Activated naive CD4-positive, alpha-beta T cell treated with anti-CD3 and anti-CD28 coated beads, Interleukin-2, amount 10 ng/mL, durations not matched to agents 7 days and 5 days (primary cell): ENCODE results near the gene CYB561.
A peak's percentile ranks its signal among the peaks of the same experiment; 100 is the strongest.
"Not testable (repeated sequence)": the region's sequence is repeated elsewhere in the genome, so short reads cannot be mapped to it uniquely, and the experiment has no call there.

Source experiments
- CTCF ChIA-PET: fragments of 350-600 bp; sonication (Branson Sonifier 250); formaldehyde crosslinking; loops from one replicate; lab custom pipeline; 2021; ENCODE audit warnings: antibody characterized with exemption; lab: Charles Lee
- DNase-seq: peaks from one replicate; pipeline ENCODE4 v3.0.0-alpha.2; 2020
- H3K27ac Mint-ChIP-seq: one replicate; pipeline ENCODE4 v1.8.0; 2021; ENCODE audit warnings: mild to moderate bottlenecking, moderate library complexity, mixed read lengths
- H3K27me3 Mint-ChIP-seq: one replicate; pipeline ENCODE4 v1.8.0; 2021; ENCODE audit warnings: mild to moderate bottlenecking, mixed read lengths
- H3K36me3 Mint-ChIP-seq: one replicate; pipeline ENCODE4 v1.8.0; 2021; ENCODE audit warnings: mixed read lengths
- H3K4me1 Mint-ChIP-seq: one replicate; pipeline ENCODE4 v1.8.0; 2021; ENCODE audit warnings: mixed read lengths
- H3K4me3 Mint-ChIP-seq: one replicate; pipeline ENCODE4 v1.8.0; 2021; ENCODE audit warnings: mild to moderate bottlenecking, moderate library complexity, mixed read lengths
- H3K9me3 Mint-ChIP-seq: one replicate; pipeline ENCODE4 v1.8.0; 2021; ENCODE audit warnings: mixed read lengths

Gene CYB561

GRCh38 chr17:63475491-63476412 lies 29.6 kb upstream of the CYB561 start:
- H3K27ac Mint-ChIP-seq: no peak overlapping the region
- peaks cover 96% of the 10 kb centered on the region for H3K27me3 Mint-ChIP-seq
- peaks cover 18% of the 10 kb centered on the region for H3K4me1 Mint-ChIP-seq
- no peak for DNase-seq
- CTCF ChIA-PET: interaction anchor here (3.9 to 8.7 kb wide), 2 partner anchors 48 to 136 kb away, joined by 32 to 235 read pairs; no protein-coding TSS in a partner anchor
- H3K9me3 Mint-ChIP-seq: no peaks in the 10 kb centered on the region
- no peaks in the 10 kb centered on the region for H3K36me3 Mint-ChIP-seq
- H3K4me3 Mint-ChIP-seq: peak overlapping the region; percentile 47

GRCh38 chr17:63474586-63475460 lies 28.7 kb upstream of the CYB561 start:
- no peak overlapping the region for H3K4me3 Mint-ChIP-seq
- H3K4me1 Mint-ChIP-seq: peaks cover 18% of the 10 kb centered on the region
- H3K27ac Mint-ChIP-seq: no peak overlapping the region
- CTCF ChIA-PET: no interaction called here
- no peaks in the 10 kb centered on the region for H3K36me3 Mint-ChIP-seq
- DNase-seq: no peak
- peaks cover 88% of the 10 kb centered on the region for H3K27me3 Mint-ChIP-seq
- H3K9me3 Mint-ChIP-seq: no peaks in the 10 kb centered on the region

- Mint-ChIP-seq H3K27ac (no peak overlapping the region), H3K27me3 (peaks cover 83% of the 10 kb centered on the region), H3K9me3 (no peaks in the 10 kb centered on the region), H3K4me3 (no peak overlapping the region), H3K4me1 (peaks cover 18% of the 10 kb centered on the region), H3K36me3 (no peaks in the 10 kb centered on the region)
- CTCF ChIA-PET: no interaction called here
- no peak for DNase-seq
Measured at GRCh38 chr17:63474174-63474573, 28.1 kb upstream of the CYB561 start.

- H3K4me1 Mint-ChIP-seq, H3K36me3 Mint-ChIP-seq, H3K27ac Mint-ChIP-seq, H3K9me3 Mint-ChIP-seq, DNase-seq, H3K4me3 Mint-ChIP-seq: not testable (repeated sequence)
- H3K27me3 Mint-ChIP-seq: peaks cover 46% of the 10 kb centered on the region
- CTCF ChIA-PET: interaction anchor here (1.3 to 2.7 kb wide), 2 partner anchors 12 to 19 kb away, joined by 6 to 10 read pairs; no protein-coding TSS in a partner anchor
Measured at GRCh38 chr17:63468099-63468498, 22.0 kb upstream of the CYB561 start.

- peaks cover 49% of the 10 kb centered on the region for H3K27me3 Mint-ChIP-seq
- no peaks in the 10 kb centered on the region for H3K36me3 Mint-ChIP-seq
- no peaks in the 10 kb centered on the region for H3K9me3 Mint-ChIP-seq
- CTCF ChIA-PET: no interaction called here
- no peaks in the 10 kb centered on the region for H3K4me1 Mint-ChIP-seq
- H3K4me3 Mint-ChIP-seq: no peak overlapping the region
- no peak for DNase-seq
- H3K27ac Mint-ChIP-seq: no peak overlapping the region
Measured at GRCh38 chr17:63464691-63465236, 18.7 kb upstream of the CYB561 start.

GRCh38 chr17:63463771-63464170 lies 17.7 kb upstream of the CYB561 start:
- no peak overlapping the region for H3K27ac Mint-ChIP-seq
- no peaks in the 10 kb centered on the region for H3K4me1 Mint-ChIP-seq
- no peak overlapping the region for H3K4me3 Mint-ChIP-seq
- no peak for DNase-seq
- no peaks in the 10 kb centered on the region for H3K36me3 Mint-ChIP-seq
- CTCF ChIA-PET: interaction anchor here (1.5 kb wide), 1 partner anchor 15 kb away, joined by 6 read pairs; no protein-coding TSS in a partner anchor
- H3K27me3 Mint-ChIP-seq: peaks cover 54% of the 10 kb centered on the region
- no peaks in the 10 kb centered on the region for H3K9me3 Mint-ChIP-seq

GRCh38 chr17:63460018-63460417 lies 13.9 kb upstream of the CYB561 start:
- Mint-ChIP-seq H3K36me3 (no peaks in the 10 kb centered on the region), H3K27ac (no peak overlapping the region), H3K4me3 (no peak overlapping the region), H3K4me1 (no peaks in the 10 kb centered on the region), H3K9me3 (no peaks in the 10 kb centered on the region), H3K27me3 (peaks cover 50% of the 10 kb centered on the region)
- DNase-seq: no peak
- CTCF ChIA-PET: no interaction called here

- Mint-ChIP-seq H3K27me3 (peaks cover 57% of the 10 kb centered on the region), H3K4me1 (no peaks in the 10 kb centered on the region), H3K9me3 (no peaks in the 10 kb centered on the region), H3K27ac (no peak overlapping the region), H3K36me3 (no peaks in the 10 kb centered on the region), H3K4me3 (no peak overlapping the region)
- DNase-seq: no peak
- CTCF ChIA-PET: interaction anchor here (1.1 kb wide), 1 partner anchor 21 kb away, joined by 3 read pairs; no protein-coding TSS in a partner anchor
Measured at GRCh38 chr17:63458478-63458877, 12.4 kb upstream of the CYB561 start.

GRCh38 chr17:63455417-63455816 lies 9.3 kb upstream of the CYB561 start:
- CTCF ChIA-PET: no interaction called here
- DNase-seq: no peak
- no peak overlapping the region for H3K27ac Mint-ChIP-seq
- no peak overlapping the region for H3K4me3 Mint-ChIP-seq
- peaks cover 3% of the 10 kb centered on the region for H3K4me1 Mint-ChIP-seq
- peaks cover 64% of the 10 kb centered on the region for H3K27me3 Mint-ChIP-seq
- no peaks in the 10 kb centered on the region for H3K36me3 Mint-ChIP-seq
- no peaks in the 10 kb centered on the region for H3K9me3 Mint-ChIP-seq

GRCh38 chr17:63454915-63455314 lies 8.8 kb upstream of the CYB561 start:
- no peak overlapping the region for H3K27ac Mint-ChIP-seq
- no peaks in the 10 kb centered on the region for H3K9me3 Mint-ChIP-seq
- CTCF ChIA-PET: no interaction called here

GRCh38 chr17:63454357-63454756 lies 8.3 kb upstream of the CYB561 start:
- Mint-ChIP-seq H3K27me3 (peaks cover 66% of the 10 kb centered on the region), H3K4me1 (peaks cover 12% of the 10 kb centered on the region)
- H3K9me3 Mint-ChIP-seq, H3K36me3 Mint-ChIP-seq, H3K27ac Mint-ChIP-seq, DNase-seq, H3K4me3 Mint-ChIP-seq, CTCF ChIA-PET: not testable (repeated sequence)

More at GRCh38 chr17:63454915-63455314, 8.8 kb upstream of the CYB561 start:
- Mint-ChIP-seq H3K36me3 (no peaks in the 10 kb centered on the region), H3K4me1 (peaks cover 8% of the 10 kb centered on the region), H3K4me3 (no peak overlapping the region), H3K27me3 (peaks cover 66% of the 10 kb centered on the region)
- no peak for DNase-seq

- H3K36me3 Mint-ChIP-seq: no peaks in the 10 kb centered on the region
- no peak overlapping the region for H3K4me3 Mint-ChIP-seq
- no peaks in the 10 kb centered on the region for H3K9me3 Mint-ChIP-seq
- peaks cover 68% of the 10 kb centered on the region for H3K27me3 Mint-ChIP-seq
- no peak overlapping the region for H3K27ac Mint-ChIP-seq
- H3K4me1 Mint-ChIP-seq: peaks cover 16% of the 10 kb centered on the region
- no peak for DNase-seq
- CTCF ChIA-PET: interaction anchor here (0.6 to 1.2 kb wide), 5 partner anchors 10 to 371 kb away, joined by 3 to 4 read pairs (median 3); no protein-coding TSS in a partner anchor
Measured at GRCh38 chr17:63452962-63453551, 7.0 kb upstream of the CYB561 start.

GRCh38 chr17:63452046-63452961 lies 6.2 kb upstream of the CYB561 start:
- H3K27ac Mint-ChIP-seq: no peak overlapping the region
- peaks cover 19% of the 10 kb centered on the region for H3K4me1 Mint-ChIP-seq
- no peak for DNase-seq
- H3K27me3 Mint-ChIP-seq: peaks cover 71% of the 10 kb centered on the region
- no peaks in the 10 kb centered on the region for H3K9me3 Mint-ChIP-seq
- CTCF ChIA-PET: interaction anchor here (0.6 to 1.4 kb wide), 4 partner anchors 19 to 370 kb away, joined by 3 to 4 read pairs (median 3); no protein-coding TSS in a partner anchor
- no peak overlapping the region for H3K4me3 Mint-ChIP-seq
- no peaks in the 10 kb centered on the region for H3K36me3 Mint-ChIP-seq
